ENCODE results near the gene EIPR1. TPM values are rescaled to one million over a fixed set of nuclear protein-coding genes. Genes with fewer than 3 reads are reported as not detected.

The EIPR1 gene
- total and polyA plus RNA-seq, 2 experiments from 2014 or later, result 23.2 to 28.2 TPM

- Histone ChIP-seq H3K36me3 (peaks cover 17% of the 10 kb centered on the region), H3K27ac (no peak overlapping the region)
- no peak for TF ChIP-seq CTCF (IDR thresholded peaks at IDR 0.05; ENCODE audit: low read depth, low read length)
Observed at GRCh38 chr2:3422161-3422779, 44.7 kb upstream of the EIPR1 start.

GRCh38 chr2:3421580-3421979 lies 44.0 kb upstream of the EIPR1 start:
- Histone ChIP-seq H3K9me3 (ENCODE audit: low read depth) (no peaks in the 10 kb centered on the region), H3K27ac (peak overlapping the region; percentile 79), H3K4me3 (no peak overlapping the region), H3K4me1 (ENCODE audit: low read depth) (peaks cover 14% of the 10 kb centered on the region), H3K36me3 (peaks cover 15% of the 10 kb centered on the region), H3K27me3 (no peaks in the 10 kb centered on the region)
- DNase-seq (ENCODE audit: low read depth in 1 of 2, low spot score in 1 of 2), result no peak
- TF ChIP-seq CTCF (IDR thresholded peaks at IDR 0.05; ENCODE audit: low read depth, low read length), result no peak

More at GRCh38 chr2:3422161-3422779, 44.7 kb upstream of the EIPR1 start:
- H3K4me1 ChIP-seq (ENCODE audit: low read depth), result peaks cover 14% of the 10 kb centered on the region
- H3K27me3 ChIP-seq, result no peaks in the 10 kb centered on the region
- DNase-seq (ENCODE audit: low read depth in 1 of 2, low spot score in 1 of 2), result no peak
- no peaks in the 10 kb centered on the region for H3K9me3 ChIP-seq (ENCODE audit: low read depth)
- H3K4me3 ChIP-seq, result no peak overlapping the region

- DNase-seq (ENCODE audit: low read depth in 1 of 2, low spot score in 1 of 2), result peak in 1 of 2 donors; percentile 41
- no peaks in the 10 kb centered on the region for H3K9me3 ChIP-seq (ENCODE audit: low read depth)
- peaks cover 15% of the 10 kb centered on the region for H3K36me3 ChIP-seq
- TF ChIP-seq CTCF (IDR thresholded peaks at IDR 0.05; ENCODE audit: low read depth, low read length), result no peak
- no peaks in the 10 kb centered on the region for H3K27me3 ChIP-seq
- H3K4me3 ChIP-seq, result no peak overlapping the region
- H3K4me1 ChIP-seq (ENCODE audit: low read depth), result peaks cover 14% of the 10 kb centered on the region
- H3K27ac ChIP-seq, result peak overlapping the region; percentile 79
Observed at GRCh38 chr2:3420769-3421397, 43.3 kb upstream of the EIPR1 start.

GRCh38 chr2:3420076-3420768 lies 42.6 kb upstream of the EIPR1 start:
- Histone ChIP-seq H3K36me3 (peaks cover 9% of the 10 kb centered on the region), H3K4me1 (ENCODE audit: low read depth) (peaks cover 14% of the 10 kb centered on the region), H3K27me3 (no peaks in the 10 kb centered on the region), H3K9me3 (ENCODE audit: low read depth) (no peaks in the 10 kb centered on the region), H3K4me3 (no peak overlapping the region), H3K27ac (peak overlapping the region; percentile 79)
- no peak for DNase-seq (ENCODE audit: low read depth in 1 of 2, low spot score in 1 of 2)
- no peak for TF ChIP-seq CTCF (IDR thresholded peaks at IDR 0.05; ENCODE audit: low read depth, low read length)

- Histone ChIP-seq H3K27ac (no peak overlapping the region), H3K4me1 (ENCODE audit: low read depth) (peaks cover 14% of the 10 kb centered on the region), H3K36me3 (no peaks in the 10 kb centered on the region), H3K27me3 (no peaks in the 10 kb centered on the region), H3K9me3 (ENCODE audit: low read depth) (no peaks in the 10 kb centered on the region), H3K4me3 (no peak overlapping the region)
- no peak for TF ChIP-seq CTCF (IDR thresholded peaks at IDR 0.05; ENCODE audit: low read depth, low read length)
- DNase-seq (ENCODE audit: low read depth in 1 of 2, low spot score in 1 of 2), result no peak
Observed at GRCh38 chr2:3418766-3419404, 41.3 kb upstream of the EIPR1 start.

All from cardiac muscle cell (in vitro differentiated cells and primary cell).